Activated CD4-positive, alpha-beta T cell treated with anti-CD3 and anti-CD28 coated beads, Interleukin-10, Interleukin-2, amounts not matched to agents 100 ng/mL and 50 ng/mL, durations not matched to agents 16 hours and 8 hours (primary cell): ENCODE measurements around the gene LAMC2.
"Not testable (repeated sequence)": the region's sequence is repeated elsewhere in the genome, so short reads cannot be mapped to it uniquely, and the experiment has no call there.

Experiments used
- DNase-seq: peaks from one replicate; pipeline ENCODE4 v3.0.0-alpha.2; 2020

Gene LAMC2

DNA sequence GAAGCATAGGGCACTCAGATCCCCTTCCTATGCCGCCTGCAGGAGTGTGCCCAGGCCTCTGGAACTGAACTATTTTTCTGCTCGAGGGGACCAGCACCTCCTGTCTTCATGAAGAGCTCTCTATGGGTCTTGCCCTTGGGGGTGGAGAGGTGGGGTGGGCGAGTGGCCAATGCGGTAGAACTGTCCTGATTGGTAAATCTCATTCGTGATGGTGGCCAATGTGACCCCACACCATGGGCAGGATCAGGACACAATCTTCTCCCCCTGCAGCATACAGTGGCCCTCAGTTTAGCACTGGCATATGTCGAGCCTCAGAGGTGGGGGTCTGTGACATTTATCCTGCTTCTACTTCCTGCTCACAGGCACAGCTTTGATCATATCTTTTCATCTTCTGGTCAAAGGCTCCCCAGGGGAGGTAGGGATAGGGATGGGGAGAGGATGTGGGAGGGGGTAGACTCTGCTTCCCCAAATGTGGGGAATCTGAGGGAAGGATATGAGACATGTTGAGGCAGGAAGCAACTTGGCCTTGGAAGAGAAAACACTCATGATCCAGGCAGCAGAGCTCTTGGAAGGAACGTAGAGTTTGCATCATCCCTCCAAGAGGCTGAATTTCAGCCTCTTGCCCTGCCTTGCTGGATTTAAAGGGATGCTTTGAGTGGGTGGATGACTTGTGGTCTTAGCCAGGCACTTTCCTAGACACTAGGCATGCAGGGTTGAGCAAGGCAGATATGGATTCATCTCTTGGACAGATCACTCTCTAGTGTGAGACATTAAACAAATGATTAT, 81.8 kb downstream of the LAMC2 start:
- no peak for DNase-seq

DNA sequence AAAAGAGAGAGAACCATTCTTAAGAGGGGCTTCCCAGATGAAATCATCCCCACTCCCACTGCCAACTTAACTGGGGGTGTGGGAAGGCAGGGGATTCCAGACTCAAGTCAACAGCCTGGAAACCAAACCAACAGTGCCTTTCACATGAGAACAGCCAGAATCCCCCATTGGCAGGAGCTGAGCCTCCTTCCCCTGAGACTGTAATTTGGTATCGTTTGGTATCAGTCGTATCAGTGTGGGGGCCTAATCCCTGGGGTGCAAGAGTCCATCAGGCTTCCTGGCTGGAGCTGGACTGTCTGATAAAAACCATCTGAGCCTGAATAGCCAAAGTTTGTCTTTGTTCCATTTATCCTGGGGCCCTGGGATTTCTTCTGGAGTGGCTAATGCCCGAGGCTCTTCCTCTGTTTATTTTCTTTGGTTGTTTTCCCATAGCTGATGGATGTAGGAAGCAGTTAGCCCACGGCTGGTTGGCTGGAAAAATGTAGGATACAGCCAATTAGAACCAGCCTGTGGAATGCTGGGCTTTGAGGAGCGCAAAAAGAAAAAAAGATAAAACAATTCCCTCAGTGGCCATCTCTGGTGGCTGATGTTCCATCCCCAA, 84.6 kb downstream of the LAMC2 start:
- DNase-seq: no peak

DNA sequence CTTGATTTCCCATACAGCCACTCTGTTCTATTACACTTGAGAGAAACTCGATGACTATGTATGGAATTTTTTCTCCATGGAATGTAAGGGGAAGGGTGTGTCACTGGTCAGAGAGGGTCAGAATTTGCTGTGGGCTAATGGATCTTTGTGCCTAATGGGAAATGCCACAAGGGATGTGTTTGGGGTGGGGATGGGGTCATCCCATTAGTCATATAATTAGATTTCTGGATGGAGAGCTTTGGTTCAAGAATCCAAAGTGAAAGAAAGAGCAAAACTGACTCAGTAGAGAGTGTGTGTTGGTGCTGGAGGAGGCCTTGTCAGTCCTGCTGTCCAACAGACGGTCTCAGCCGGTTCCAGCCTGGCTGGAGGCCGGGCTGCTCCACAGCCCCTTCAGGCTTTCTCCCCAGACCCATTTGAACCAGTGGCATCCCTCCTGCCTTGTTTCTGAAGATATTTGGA, 86.4 kb downstream of the LAMC2 start:
- no peak for DNase-seq

DNA sequence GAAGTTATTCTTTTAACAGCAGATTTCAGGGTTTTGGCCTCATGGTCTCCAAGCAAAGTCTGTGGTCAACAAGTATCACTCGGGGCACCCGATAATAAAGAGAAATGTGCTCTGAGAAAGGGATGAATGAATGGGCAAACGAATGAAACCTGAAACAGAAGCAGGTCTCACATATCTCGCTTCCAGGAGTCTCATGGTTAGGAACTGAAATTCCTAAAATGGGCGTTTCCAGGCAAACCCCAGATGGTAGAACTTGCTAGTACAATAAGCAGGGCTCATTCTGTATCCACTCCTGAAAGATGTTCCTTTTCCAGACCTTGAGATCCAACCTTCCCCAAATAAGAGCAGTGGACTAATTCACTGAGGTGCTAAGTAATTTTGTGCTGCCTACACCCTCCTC, 87.2 kb downstream of the LAMC2 start:
- DNase-seq: no peak

DNA sequence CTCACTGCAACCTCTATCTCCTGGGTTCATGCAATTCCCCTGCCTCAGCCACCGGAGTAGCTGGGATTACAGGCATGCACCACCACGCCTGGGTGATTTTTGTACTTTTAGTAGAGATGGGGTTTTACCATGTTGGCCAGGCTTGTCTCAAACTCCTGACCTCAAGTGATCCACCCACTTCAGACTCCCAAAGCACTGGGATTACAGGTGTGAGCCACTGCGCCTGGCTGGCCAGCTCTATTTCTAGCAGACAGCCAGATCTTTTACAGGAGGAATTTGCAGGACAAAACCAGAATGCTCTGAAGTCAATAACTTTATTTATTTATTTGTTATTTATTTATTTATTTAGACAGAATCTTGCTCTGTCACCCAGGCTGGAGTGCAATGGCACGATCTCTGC, 87.9 kb downstream of the LAMC2 start:
- not testable (repeated sequence) for DNase-seq

DNA sequence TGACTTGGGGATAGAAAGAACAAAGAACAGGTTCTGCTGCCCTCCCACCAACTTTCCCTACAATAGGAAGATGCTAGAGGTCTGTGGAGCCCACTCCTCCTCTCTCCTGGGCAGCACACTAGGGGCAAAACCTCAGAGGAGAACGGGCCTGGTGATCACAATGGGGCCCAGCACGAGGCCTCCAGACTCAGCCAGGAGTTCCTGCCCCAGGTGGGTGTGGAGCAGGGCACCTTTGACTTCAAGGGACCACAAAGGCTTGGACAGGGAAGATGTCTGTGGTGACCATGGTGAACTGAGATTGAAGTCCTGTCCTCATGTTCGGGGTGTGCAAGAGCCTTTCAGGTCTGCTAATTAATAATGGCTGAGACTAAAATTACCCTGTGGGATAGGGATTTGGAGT, 88.8 kb downstream of the LAMC2 start:
- no peak for DNase-seq

DNA sequence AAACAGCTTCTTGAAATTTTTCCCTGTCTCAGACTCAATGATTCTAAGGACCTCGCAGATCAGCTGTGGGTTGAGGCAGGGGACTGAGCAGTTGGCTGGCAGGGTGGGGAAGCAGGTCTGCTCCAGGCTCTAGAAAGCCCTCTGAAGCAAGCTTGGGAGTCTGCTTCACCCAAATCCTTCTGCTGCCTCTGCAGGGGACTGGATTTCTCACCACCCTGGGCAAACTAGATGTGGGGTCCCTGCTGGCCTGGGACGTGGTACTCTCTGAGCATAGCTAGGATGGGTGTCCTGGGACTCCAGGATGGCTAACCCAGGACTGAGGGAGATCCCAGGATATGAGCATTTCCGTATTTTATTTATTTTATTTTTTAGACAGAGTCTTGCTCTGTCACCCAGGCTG, 89.3 kb downstream of the LAMC2 start:
- DNase-seq: no peak

DNA sequence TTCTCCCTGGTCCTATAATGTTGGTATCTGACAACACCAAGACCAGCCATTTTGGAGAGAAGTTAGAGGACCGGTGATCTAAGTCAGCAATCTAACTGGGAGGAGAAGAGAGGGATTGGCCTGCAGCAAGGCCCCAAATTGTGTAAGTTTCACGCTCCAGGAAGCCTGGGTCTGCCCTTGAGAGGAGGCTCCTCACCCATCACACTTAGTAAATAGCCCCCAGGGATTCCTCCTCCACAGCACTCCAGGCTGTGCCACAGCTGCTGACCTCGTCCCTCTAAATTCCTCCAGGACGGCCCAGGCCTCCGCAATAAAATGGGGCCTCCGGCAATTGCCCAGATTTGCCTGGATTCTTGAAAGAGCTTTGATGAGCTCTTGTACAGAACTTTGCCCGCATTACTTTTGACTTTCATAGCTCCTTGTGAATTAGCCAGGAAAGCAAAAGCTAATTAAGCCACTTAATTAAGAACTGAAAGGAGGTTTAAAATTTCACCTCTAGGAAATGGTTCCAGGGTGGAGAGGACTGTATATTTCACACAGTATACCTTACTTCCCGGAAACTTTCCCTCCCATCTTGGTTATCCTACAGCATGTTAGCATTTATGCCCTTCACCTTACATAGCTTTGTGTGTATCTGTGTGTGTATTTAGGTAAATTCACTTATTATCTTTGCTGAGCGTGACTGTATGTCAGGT, 90.5 kb downstream of the LAMC2 start:
- no peak for DNase-seq

DNA sequence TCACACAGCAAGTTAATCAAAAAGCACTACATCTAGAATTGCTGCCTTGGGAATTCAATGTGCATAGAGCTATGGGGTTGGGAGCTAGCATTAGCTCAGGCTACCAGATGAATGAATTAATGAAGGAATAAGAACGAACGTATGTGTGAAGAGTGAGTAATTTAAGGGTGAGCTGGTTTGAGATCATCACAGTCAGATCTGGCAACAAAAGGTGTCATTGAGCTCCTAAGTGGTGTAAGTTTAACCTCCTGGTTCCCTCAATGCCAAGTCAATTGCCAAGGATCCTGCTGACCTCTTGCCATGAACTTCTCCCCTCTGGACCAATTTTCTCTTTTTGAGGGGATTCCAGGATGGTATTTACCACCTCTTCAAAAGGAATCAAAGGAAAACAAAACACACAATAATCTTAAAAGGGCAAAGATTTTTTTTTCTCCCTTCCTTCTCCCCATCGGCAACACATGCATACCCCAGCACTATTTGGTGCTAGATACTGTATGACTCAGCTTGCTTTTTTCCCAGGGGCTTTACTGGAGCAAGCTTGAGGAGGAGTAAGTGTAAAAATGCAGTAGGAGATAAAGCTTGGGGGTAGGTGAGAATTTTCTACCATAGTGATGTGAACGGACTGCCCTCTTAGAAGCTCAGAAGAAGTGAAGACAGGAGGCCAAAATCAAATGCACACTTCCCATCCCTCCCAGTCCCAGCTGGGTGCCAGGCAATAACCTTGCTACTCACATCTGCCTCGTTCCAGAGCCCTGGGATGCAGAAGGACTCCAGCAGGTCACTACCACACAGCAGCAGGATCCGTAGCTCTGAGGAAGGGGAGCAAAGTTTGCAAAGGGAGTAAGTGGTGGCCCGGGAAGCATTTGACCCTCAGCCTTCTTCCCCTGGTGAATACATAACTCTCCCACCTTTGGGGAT, 92.0 kb downstream of the LAMC2 start:
- no peak for DNase-seq

DNA sequence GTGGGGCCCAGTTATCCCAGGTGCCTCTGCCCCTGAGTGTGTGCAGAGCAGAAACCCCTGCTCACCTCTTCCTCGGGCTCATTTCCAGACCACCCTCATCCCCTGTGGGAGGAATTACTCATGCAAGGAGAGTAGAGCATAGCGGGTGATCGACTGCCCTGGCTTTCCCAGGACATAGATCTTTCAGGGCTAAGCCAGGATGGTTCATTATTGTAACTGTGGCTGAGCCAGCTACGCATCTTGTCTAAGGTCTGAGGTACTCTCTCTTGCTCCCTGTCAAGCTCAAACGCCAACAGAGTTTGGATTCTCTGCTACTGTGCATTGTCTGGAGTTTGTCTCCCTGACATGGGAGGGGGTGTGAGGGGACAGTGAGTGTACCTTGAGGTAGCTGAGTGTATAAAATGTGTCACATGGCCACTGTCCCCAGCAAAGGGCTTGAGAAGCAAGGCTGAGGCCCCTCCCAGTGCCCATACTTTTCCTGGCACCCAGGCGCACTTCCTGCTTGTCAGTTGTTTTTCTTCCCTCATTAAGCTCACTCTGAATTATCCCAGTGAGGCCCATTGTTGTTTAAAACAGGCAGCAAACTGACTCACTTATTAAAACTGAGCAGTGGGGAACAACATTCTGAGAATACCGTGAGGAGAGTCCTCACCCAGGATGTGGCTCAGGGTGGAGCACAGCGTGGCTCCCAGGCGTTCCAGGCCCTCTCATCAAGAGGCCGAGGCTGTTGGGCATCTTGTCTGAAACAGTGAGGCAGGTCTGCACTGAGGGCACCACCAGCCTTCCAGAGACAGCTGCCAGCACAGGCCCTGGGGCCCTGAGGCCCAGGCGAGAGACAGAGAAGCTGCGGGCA, 92.9 kb downstream of the LAMC2 start:
- no peak for DNase-seq

DNA sequence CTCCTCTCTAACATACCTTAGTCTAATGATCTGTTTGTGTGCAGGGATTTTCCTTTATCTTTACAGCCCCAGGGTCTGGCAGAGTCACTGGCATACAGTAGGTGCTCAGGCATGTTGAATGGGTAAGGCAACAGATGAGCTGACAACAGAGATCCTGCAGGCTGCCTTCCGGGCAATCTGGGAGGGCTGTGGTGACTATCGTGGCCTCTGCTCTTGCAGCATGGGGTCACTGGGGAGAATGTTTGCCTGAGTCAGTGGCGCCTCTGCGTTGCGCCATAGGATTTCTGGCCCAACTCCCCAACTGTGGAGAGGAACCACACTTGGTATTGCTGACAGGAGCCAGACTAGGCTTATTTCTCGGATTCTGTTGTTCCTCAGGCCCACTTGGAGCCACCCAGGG, 93.8 kb downstream of the LAMC2 start:
- no peak for DNase-seq

DNA sequence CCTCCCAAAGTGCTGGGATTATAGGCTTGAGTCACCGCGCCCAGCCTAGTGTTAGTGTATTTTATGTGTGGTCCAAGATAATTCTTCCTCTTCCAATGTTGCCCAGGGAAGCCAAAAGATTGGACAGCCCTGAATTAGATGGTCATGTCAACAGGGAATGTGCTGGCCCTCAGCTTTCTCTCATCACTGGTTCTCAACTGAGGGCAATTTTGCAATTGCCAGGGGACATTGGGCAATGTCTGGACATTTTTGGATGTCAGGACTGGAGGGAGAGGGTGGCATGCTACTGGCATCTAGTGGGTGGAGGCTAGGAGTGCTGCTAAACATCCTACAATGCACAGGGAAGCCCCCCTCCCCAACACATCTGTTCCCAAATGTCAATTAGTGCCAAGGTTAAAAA, 95.0 kb downstream of the LAMC2 start:
- DNase-seq: no peak

DNA sequence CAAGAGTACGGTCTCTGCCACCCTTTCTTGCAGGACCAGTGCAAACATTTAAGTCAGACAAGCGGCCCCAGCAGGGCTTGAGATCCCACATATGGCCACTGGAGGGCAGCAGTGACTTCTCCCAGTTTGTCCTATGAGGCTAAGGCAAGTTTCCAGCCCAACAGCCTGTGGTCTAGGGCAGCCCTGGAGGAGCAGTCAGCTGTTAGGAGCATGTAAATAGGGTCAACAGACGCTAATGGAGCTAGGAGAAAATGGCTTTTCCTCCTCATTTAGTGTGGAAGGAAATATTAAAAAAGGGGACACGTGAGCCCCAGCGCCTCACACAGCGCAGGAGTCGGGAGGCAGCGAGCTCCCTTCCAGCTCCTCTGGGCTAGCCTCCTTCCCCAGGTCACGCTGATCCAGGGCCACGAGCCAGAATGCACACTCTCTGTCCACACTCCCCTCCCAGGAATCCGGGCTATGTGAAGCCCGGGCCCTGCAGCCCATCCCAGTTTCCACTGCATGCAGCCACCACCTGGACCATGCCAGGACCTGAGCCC, 95.6 kb downstream of the LAMC2 start:
- peak; percentile 75 for DNase-seq

DNA sequence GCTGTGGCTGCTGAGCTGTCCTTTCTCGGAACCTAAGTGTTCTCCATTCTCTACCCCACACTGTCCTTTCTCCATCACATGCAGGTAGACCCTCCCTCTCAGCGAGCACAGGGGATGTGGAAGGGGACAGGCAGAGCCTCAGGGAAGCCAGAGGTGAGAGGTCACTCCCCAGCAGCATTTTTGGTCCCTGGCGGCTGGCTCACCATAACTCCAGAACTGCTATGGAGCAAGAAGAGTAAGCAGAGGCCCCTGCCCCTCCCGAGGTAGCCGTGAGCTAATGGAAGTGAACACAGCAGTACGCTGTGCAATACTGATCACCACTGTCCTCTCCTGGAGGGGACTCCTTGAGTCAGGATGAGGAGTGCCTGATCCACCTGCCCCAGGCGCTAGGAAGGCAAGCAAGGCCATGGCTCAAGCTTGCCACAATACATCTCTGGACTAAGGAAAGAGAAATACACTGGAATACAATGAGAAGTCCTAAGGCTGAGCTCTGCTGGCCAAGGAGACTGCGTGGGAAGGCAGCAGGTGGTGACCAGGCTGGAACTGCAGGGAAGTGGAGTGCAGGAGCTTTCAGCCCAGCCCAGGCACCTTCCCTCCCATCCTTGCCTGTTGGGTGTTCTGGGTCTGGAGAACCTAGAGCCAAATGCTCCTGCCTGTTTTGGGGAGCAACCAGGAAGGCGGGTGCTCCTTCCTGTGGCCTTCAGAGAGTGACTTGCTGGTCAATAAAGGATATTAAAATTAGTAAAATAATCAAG, 96.2 kb downstream of the LAMC2 start:
- DNase-seq: no peak

DNA sequence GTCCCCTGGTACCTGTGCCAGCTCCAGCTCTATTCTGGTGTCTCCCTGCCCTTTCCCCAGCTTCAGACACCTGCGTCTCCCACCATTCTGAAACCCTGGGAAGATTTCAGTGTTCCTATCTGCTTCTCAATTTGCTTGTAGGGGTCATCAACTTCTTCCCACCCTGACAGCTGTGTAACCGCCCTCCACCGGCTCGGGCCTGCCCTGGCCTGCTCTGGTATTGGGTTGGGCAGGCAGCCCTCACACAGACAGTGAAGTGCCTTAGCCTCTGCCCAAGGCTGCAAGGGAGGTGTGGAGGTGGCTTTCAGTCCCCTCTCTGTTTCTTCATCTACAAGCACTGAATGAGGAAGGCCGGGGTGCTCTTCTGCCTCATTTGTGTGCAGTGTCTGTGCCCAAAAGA, 97.2 kb downstream of the LAMC2 start:
- no peak for DNase-seq

DNA sequence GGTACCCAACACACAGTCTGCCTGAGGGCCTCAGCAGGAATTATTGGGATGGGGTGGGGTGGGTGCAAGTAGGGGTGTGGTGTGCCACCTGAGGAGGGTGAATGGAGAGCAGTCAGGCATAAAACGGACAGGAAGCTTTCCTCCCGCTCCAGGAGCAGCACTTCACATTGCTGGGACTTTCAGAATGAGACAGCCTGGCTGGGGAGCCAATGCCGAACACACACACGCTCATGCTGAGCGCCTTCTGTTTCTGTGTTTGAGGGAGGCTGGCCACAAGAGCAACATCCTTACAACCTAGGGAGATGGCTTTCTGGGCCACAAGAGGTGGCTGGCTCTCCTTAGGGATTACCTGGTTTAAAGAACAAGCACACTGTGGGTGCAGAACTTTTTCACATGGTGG, 98.0 kb downstream of the LAMC2 start:
- no peak for DNase-seq

DNA sequence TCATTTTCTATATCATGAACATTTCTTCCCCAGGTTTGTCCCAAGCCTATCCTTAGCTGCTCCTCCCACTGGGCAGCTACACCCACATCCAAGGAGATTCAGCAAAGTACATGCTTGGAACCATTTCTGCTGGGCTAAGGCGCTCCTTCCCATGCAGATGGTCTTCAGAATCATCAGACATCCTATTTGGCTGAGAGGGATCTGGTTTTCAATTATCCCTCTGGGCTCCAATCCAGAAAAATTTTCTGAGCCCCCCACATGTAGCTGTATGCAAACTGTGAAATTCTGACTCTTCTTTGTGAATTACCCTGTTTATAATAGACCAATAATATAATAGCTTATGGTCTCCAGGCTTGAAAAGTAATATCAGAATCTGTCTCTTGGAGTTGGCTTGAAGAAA, 99.2 kb downstream of the LAMC2 start:
- DNase-seq: no peak

DNA sequence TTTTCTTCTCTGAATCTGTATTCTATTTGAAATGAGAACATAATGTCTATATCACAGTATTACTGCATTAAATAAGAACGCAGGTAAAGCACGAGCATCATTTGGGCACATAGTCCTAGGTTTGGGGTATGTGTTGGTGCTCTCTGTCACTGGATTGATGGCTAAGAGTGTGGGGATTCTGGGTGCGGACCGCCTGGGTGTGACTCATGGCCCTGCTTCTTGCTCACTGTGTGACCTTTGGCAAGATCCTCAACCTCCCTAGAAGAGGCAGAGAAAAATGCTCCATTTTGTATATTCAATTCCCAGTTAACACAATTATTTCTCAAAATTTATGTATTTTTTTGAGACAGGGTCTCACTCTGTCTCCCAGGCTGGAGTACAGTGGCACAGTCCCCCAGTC, 99.7 kb downstream of the LAMC2 start:
- no peak for DNase-seq

DNA sequence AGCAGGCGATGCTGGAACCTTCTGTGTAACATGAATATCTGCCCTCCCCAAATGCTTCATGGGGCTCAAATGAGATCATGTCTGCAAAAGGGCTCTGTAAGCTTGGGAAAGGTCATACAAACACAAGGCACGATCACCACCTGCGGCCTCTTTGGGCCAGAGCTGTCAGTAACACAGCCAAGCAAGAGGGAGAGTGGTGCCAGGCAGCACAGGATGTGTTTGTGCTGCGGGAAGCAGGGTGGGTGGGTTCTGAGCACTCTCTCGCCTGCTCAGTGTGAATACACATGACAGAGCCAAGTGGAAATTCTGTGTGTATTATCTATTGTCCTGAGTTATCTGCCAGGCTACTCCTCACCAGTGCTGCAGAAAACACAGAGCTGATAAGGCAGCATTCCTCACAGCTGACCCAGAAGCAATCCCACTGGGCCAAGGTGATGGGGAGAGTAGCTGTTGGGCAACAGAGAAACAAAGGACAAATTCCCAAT, 101.2 kb downstream of the LAMC2 start:
- no peak for DNase-seq

DNA sequence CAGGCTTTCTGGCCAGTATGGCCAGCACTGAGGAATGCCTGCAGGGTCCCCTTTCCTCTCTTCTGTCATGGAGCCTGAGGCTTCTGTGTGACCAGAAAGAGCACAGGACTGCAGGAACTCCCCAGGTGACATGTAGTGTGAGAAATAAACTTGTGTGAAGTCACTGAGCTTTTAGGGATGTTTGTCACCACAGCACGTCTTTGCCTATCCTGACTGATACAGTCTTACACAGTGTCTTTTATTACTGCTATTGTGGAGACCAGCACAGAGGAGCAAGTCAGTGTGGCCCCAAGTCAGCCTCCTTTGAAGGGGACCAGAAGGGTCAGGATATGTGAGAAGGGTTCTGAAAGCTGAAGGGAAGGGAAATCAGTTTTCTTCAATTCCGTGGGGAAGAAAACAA, 102.5 kb downstream of the LAMC2 start:
- DNase-seq: no peak

DNA sequence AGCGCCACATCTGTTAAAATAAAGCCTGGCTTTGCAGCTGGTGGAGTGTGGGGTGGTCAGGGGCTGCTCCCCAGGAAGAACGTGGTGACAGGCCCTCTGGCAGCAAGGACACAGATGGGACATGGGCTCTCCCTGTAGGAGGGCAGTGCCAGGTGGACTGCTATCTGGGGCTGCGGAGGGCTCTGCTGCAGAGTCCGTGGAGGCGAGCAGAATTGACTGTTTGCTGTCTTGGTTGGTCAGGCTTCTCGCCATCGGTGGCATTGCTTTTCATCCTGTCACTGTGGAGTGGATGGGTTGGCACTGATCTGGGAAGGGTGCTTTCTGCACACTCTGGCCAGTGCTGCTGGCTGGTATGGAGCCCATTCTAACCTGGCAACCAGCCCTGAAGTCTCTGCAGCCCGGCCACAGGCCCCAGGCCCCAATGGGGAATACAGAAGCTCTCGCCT, 103.0 kb downstream of the LAMC2 start:
- DNase-seq: no peak
